HUDEP-2 (cell line): ENCODE data around the gene HIVEP2.

Experiments
- DNase-seq, 76 experiments: peaks; one replicate each; lab custom pipeline; 2025; ENCODE audit not compliant: unreplicated experiment in 76 of 76; lab: John Stamatoyannopoulos, UW

The HIVEP2 gene

DNA sequence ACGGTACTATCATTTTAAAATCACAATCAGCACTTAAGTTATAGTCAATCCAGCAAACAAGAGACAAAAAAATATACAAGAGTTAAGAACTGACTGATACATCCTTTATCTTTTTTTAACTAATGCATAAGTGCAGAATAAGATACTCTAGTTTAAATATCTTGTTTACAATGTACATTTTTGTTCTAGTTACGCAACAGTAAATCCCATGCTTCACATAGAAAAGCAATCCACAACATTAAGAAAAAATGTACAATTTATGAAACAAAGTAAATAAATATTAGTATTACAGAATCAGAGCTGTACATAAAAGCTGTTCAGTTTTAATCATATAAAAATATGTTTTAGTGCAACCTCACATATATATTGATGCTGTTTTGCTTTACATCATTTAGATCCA lies 192.6 kb downstream of the HIVEP2 start:
- no peak for DNase-seq

DNA sequence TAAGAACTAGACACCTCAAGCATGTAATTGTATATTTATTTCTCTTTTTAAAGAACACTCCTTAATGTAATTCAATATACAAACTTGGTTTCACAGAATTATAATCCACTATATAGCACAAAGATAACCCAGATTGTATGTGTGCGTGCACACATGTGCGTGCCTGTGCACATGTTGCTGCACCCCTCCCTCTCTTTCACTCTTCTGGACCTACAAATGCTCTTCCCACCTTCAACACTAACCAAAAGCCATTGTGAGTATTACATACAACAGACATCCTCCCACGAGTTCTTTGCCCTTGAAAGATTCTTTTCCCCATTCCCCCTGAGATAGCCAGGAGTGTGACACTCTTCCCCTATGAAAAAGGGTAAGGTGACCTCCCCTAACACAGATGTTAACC lies 193.5 kb downstream of the HIVEP2 start:
- DNase-seq, result no peak

DNA sequence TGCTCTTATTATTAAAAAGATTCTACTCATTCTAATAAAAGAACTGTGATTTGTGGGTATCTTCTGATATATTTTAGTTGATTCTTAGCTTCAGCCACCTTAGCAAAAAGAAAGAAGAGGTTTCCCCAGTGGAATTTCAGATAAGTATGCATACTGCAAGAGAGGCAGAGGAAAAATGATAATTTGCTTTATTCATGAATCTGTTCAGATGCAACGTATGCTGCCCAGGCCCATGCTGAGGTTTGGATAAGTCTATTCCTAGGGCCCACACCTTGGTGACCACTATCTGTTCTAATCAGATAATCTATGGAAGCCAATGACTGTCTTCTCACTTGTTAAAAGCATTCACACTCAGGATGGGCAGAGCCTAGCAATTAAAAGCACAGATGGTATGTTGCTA lies 194.0 kb downstream of the HIVEP2 start:
- DNase-seq, result no peak

DNA sequence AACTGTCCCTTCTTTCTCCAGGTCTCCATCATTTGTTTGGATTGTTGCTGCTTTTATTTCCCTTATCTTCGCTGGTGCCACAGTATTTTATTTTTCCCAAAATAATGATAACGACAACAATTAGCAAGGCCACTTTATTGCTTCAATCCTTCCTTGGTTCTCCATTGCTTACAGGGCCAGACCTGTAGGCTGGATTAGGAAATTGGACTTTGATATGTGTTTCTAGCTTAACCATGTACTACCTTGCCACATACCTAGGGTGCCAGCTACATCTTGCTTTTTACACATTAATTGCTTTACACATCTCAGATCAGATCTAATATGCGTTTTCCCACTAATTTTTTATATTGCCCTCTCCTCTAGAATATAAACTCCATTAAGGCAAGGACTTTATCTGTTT lies 195.4 kb downstream of the HIVEP2 start:
- DNase-seq, result no peak

DNA sequence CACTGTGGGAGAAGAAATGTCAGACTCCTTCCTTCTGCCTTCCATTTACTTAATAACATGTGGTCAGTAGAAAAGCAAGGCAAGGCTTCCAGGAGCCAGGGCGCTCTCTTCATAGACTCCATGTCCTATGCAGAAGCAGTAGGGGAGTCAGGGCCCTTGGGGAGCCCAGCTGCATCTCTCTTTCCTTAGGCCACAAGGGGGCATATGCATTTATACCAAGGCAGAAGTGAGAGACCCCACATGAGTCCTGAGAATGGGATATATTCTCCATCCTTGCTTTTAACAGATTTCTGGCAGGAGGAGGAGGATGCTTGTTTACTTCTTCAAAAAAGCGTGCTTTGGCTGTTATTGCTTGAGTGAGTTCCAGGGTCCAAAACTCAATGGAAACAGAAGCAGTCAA lies 198.5 kb downstream of the HIVEP2 start:
- peak in 1 of 76 experiments; percentile 8 for DNase-seq

DNA sequence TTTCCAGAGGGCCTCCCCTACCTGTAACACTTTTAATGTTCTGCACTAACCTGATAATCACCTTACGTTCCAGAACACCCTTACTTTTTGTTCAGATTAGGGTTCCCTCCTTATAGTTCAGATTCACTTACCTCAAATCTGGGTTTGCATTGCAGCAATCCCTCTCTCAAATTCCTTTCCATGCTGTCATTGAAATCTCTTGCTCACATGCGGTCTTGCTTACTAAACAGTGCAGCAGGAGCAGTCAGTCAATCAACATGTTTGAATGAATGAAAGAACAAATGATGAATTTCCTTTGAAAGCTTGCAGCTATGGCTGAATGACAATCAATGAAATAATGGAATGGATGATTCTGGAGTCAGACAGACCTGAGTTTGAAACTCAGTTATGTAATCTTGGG lies 200.1 kb downstream of the HIVEP2 start:
- DNase-seq, result no peak

DNA sequence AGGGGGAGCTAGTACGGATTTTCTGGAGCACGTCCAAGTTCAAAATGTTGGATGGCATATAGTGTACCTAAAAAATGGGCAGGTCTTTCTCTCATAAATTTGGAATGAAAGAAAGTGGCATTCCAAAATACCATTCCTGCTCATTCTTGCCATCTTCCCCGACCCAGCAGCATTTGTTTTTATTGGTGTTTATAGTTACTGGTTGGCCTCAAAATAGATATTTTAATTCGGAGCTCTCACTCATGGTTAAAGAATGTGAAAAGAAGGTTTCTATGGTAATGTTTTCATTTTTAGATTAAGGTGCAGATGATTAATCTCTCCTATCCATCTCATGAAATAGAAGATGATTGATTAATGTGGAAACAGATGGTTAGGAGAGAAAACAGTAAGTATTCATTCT lies 204.5 kb downstream of the HIVEP2 start:
- DNase-seq, result no peak

DNA sequence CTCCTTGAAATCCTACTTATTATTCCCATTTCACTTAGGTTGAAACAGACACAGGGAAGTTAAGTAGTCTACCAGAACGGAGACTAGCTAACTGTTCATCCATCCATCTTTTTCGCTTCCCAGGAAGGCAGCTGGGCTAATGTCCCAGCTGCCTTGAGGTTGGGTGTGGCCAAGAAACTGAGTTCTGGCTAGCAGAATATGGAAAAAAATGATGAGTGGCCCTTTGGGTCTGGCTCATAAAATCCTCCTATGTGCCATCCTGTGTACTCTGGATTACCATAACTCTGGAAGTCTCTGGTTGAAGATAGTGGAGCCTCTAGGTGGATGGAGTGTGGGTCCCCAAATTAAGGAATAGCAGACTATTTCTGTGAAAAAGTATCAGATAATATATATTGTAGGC lies 206.2 kb downstream of the HIVEP2 start:
- DNase-seq, result no peak

DNA sequence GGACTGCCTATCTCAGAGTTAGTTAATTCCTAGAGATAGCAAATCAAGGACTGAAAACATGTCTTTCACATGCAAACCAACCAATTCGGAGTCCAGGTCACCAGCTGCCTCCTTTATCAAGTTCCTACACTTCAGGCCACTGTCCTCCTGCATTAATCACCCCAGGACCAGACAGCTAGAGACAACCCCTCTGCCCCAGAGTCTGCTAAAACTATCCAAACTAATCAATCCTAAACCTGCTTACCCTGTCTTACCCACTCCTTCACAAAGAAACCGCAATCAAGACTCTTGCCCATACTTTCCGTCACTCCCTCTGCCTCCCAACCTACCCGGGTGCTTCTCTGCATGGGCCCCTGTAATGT lies 207.0 kb downstream of the HIVEP2 start:
- DNase-seq, result no peak

DNA sequence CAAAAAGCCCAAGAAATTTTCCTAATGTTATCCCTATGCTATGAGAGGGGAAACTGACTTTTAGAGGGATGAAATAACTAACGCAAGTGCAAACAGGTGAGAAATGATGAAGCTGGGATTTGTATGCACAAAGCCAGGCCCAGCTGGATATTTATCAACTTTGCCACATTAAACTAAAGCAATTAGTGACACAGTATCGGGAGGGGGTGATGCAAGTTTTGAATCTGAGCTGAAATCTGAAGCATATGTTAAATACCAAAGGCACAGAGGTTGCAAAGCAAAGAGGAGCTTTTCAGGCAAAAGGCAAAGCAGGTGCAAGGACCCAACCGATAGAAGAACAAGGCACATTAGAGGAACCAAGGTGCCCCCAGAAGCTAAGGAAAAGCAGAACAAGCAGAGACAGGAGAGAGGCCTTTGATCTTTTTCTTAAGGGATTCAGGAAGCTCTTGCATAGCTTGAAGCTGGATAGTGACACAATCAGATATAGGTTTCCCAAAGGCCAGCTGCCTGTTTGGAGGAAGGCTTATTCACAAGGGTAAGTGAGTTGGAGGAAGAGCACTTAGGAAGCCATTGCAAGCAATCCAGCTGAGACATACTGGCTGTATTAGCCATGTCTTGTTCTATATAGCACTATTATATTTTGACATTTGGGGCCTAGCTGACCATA lies 207.5 kb downstream of the HIVEP2 start:
- DNase-seq, result no peak

DNA sequence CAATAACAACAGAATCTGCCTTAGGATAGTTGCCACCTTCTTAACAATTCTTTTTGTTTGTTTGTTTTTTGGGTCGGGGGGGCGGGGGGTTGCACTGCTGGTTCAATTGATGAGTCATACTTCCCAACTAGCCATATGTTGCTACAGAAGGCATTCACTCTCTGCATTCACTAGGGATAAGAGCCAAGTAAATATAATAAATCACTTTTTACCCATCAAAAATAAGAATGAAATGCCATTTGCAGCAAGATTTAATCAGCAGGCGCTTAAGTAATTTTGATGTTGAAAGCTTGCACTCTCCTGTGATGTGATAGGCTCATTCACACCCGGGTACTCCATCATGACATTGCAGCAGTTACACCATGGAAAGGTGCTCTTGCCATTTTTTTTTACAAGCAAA lies 209.8 kb downstream of the HIVEP2 start:
- no peak for DNase-seq

DNA sequence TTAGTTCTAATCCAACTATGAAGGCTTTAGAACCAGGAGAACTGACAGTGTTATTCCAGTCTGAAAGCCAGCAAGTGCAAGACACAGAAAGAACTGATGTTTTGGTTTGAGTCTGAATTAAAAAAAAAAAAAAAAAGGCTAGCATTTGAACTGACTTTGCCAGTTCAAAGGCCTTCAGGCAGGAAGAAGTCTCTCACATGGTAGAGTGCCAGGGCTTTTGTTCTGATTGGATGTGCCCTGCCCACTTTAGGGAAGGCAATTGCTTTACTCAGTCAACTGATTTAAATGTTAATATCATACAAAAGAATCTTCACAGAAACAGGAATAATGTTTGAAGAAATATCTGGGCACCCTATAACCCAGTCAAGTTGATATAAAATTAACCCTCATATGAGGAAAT lies 212.2 kb downstream of the HIVEP2 start:
- DNase-seq, result no peak

DNA sequence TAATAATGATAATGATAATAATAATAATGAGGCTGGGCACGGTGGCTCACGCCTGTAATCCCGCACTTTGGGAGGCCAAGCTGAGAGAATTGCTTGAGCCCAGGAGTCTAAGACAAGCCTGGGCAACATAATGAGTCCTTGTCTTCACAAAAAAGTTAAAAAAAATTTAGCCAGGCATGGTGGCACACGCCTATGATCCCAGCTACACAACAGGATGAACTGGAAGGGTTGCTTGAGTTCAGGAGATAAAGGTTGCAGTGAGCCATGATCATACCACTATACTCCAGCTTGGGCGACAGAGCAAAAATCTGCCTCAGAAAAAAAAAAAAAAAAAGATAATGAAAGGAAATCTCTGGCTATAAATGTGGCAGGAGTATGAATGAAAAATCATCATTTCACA lies 213.4 kb downstream of the HIVEP2 start:
- no peak for DNase-seq

DNA sequence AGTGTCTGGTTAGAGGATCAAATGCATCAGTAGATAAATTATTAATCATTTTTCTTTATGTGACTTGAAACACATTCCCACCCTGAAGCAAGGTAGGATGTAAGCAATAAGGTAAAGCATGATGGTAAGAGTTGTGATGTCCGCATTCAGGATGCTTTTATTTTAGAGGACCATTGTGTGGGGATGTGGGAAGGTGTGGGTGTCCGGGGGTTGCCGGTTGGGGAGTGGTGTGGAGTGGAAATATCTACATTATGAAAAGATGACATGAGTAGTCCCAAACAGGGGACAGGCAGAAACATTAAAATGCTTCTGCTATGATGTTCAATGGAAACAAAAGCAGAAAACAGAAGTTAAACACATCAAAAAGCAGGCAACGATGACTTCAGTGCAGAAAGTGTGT lies 215.4 kb downstream of the HIVEP2 start:
- no peak for DNase-seq

DNA sequence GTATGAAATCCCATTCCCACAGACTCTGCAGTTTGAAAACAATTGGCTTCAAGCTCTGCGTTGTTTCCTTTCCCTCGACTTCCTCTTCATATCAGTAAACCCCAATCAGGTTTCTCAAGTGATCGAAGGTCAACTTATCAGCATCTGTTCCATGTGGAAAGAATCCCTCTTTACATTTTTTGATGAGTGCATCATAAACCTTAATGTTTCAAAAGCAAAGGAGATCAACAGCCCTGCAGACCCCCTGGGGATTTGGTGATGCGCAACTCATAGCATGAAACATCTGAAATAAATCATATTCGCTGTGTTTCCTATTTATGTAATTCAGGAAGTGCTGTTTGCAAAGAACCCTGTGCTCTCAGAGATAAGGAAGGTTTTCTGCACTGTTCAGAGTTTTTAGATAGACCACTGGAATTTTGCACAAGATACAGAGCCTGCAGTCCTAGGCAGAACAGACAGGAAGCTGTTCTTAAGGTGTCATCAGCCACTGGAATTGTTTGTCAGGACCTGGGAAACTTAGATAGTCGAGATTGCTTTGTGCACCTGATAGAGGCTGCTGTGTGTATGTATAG lies 216.0 kb downstream of the HIVEP2 start:
- no peak for DNase-seq

DNA sequence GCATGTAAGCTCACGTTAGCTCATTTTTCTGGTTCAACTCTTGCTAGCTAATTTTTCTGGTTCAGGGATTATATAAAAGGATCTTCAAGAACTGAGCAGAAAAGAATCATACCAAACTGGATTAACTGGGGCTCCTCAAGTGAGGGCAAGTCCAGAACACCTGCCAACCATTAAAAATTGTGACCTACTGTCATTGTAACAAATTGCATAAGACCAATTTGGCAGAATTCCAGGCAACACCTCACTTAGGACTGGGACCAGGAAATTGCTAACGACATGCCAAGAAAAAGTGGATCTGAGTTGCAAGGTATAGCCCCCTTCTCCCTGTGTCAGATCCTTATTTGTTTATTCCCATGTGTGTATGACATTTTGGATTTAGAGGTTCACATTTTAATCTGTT lies 216.6 kb downstream of the HIVEP2 start:
- DNase-seq, result no peak

DNA sequence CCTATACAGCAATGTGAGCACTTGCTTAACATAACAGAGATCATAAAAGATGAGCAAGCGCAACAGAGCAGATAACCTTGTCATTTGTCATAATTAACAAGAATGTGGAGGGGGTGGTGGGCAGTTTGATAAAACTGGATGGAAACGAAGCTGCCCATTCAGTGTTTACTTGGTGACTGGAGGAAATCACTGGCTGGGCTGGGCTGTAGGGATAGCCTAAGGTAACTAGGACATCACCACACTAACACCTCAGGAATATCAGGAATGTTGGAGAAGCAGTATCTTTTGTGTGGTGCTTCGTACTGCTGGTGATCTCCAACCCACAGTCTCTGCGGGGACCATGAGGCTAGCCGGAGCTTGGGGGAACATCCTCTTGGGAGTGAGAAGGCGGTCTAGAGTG lies 218.4 kb downstream of the HIVEP2 start:
- DNase-seq, result no peak

DNA sequence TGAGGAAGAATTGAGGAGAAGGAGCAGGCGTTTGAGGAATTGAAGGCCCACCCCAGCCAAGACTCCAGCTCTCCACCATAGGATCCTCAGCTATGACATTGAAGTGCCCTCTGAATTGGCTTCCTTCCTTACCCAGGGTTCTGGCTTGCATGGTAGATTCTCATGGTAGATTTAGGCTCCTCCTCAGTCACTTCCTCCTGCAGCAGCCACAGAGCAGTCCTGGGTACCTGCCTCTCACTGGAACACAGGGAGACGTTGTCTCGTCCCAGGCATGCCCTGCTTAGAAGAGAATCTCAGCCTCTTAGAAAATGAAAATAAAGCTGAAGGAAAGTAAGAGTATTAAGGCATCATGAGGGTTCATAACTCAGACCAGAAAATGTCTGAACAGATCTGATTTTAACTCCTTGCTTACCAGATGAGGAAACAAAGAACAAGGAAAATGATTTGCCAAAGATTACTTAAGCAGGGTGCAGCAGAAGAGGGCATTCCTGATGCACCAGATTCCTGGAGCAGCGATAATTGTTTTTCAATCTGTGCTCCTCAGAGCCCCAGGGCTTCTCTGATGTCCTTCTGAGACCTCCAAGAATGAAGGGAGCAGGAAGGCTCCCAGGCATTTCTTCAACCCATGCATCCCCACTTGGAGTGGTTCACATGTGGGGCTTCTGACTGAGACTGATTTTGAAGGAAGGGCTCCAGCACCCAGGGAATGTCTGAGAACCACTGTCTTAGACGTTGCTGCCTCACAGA lies 219.8 kb downstream of the HIVEP2 start:
- no peak for DNase-seq

DNA sequence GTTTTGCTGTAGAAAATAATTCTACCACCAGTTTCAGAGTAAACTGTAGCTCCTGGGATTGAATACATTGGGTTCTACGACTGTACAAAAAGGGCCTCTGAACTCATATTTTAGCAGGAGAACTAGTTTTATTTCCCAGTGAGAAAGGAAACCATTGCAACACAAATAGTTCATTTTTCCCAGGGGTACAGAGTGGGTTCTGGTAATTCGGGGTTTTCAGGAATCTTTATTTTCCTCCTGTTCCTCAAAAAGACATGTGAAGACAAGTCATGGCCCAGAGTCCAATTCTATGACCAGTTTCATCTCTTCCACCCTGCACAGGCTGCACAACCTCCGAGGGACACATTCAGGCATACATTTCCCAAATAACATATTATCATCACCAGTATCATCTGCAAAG lies 222.1 kb downstream of the HIVEP2 start:
- DNase-seq, result no peak

DNA sequence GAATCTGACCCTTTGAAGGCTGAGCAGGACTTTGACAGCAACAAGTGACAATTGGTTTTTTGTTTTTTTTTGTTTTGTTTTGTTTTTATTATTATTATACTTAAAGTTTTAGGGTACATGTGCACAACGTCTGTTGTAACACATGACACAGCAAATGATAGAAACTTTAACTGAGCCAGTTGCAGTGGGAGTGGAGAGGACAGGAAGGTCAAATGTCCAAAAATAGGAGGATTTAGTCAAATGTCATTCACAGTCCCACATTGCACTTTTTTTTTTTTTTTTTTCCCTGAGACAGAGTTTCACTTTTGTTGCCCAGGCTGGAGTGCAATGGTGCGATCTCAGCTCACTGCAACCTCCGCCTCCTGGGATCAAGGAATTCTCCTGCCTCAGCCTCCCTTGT lies 223.0 kb downstream of the HIVEP2 start:
- DNase-seq, result no peak

DNA sequence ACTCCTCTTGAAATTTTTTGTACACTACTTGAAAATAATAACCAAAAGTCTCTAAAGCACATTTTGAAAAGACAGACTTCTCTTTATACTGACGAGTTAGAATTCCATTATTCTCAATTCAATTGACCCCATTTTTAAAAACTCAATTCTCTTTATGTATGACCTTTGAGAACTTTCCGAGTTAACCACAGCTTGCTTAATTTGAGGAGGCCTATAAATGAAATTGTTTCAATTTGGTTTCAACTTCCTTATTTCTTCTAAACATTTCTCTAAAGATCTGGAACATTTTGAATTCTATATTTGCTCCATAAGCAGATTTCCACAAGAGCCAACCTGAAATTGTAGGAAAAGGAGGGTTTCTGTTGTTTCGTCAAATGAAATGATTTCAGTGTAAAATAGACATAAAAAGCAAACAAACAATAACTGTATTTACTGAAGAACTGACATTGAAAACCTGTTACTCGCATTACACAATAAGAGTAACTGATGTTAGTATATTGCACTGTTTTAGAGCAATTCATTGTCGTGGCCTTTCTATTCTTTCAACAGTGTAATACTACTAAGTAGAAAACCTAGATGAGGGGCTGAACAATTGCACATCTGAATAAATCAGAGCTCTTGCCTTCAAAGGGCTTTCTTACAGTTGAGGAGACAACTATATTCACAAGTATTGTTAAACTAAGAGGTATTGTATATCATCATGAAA lies 223.6 kb downstream of the HIVEP2 start:
- no peak for DNase-seq
